WTC11 (cell line): ENCODE data around the gene STK32B. TPM values are rescaled to one million over a fixed set of nuclear protein-coding genes. Genes with fewer than 3 reads are reported as not detected.

ENCODE experiments used
- ATAC-seq: fragments of 200-7000 bp; cut with Tn5 transposase; 2 replicates; pipeline ENCODE4 v1.10.0; 2021; ENCODE audit warnings: mild to moderate bottlenecking, moderate library complexity
- CTCF ChIA-PET: fragments of 300-600 bp; sonication (Branson Sonifier 250); formaldehyde crosslinking; loops from one replicate; lab custom pipeline; 2021; ENCODE audit warnings: antibody characterized with exemption; lab: Charles Lee
- POLR2A ChIA-PET: fragments of 350-600 bp; sonication (Branson Sonifier 250); formaldehyde crosslinking; loops from one replicate; lab custom pipeline; 2021; ENCODE audit warnings: antibody characterized with exemption; lab: Charles Lee
- DNase-seq: peaks from one replicate; pipeline ENCODE4 v3.0.0; 2021; ENCODE audit warnings: low spot score
- H3K27ac Mint-ChIP-seq: 2 replicates; pipeline ENCODE4 v1.8.0; 2021; ENCODE audit warnings: mixed read lengths
- H3K27me3 Mint-ChIP-seq: 2 replicates; pipeline ENCODE4 v1.8.0; 2021; ENCODE audit warnings: low read depth, mild to moderate bottlenecking, moderate library complexity, mixed read lengths
- H3K36me3 Mint-ChIP-seq: 2 replicates; pipeline ENCODE4 v1.8.0; 2021; ENCODE audit warnings: mixed read lengths
- H3K4me1 Mint-ChIP-seq: 2 replicates; pipeline ENCODE4 v1.8.0; 2022; ENCODE audit warnings: mixed read lengths
- H3K4me3 Mint-ChIP-seq: 2 replicates; pipeline ENCODE4 v1.8.0; 2021; ENCODE audit warnings: mild to moderate bottlenecking, moderate library complexity, mixed read lengths
- H3K9me3 Mint-ChIP-seq: 2 replicates; pipeline ENCODE4 v1.8.0; 2021; ENCODE audit warnings: mixed read lengths
- CREM ChIP-seq: sonication (generic); formaldehyde crosslinking; IDR thresholded peaks from 2 replicates; pipeline ENCODE4 v1.8.1; 2022; ENCODE audit warnings: mild to moderate bottlenecking, missing genetic modification reagents, moderate library complexity
- FOXJ3 ChIP-seq: sonication (generic); formaldehyde crosslinking; IDR thresholded peaks from 2 replicates; pipeline ENCODE4 v1.9.0; 2021; ENCODE audit warnings: missing genetic modification reagents, mild to moderate bottlenecking, borderline replicate concordance
- JAZF1 ChIP-seq: fragments of 250-450 bp; sonication (Bioruptor Pico); IDR thresholded peaks from 2 replicates; pipeline ENCODE4 v1.9.0; 2021; ENCODE audit warnings: moderate library complexity, mild to moderate bottlenecking, inconsistent platforms
- JUN ChIP-seq: sonication (generic); formaldehyde crosslinking; IDR thresholded peaks from 2 replicates; pipeline ENCODE4 v1.8.0; 2023; ENCODE audit warnings: mild to moderate bottlenecking, missing genetic modification reagents
- KAT7 ChIP-seq: sonication (generic); formaldehyde crosslinking; IDR thresholded peaks from 2 replicates; pipeline ENCODE4 v1.8.1; 2023; ENCODE audit warnings: missing genetic modification reagents, mild to moderate bottlenecking, borderline replicate concordance
- NFATC4 ChIP-seq: fragments of 250-450 bp; sonication (Bioruptor Pico); IDR thresholded peaks from 2 replicates; pipeline ENCODE4 v1.9.0; 2021; ENCODE audit warnings: mild to moderate bottlenecking
- TCF7 ChIP-seq: sonication (generic); formaldehyde crosslinking; IDR thresholded peaks from 2 replicates; pipeline ENCODE4 v1.8.0; 2022; ENCODE audit warnings: mild to moderate bottlenecking, low read depth, missing genetic modification reagents, moderate library complexity
- TP53 ChIP-seq: sonication (generic); formaldehyde crosslinking; IDR thresholded peaks from 2 replicates; pipeline ENCODE4 v1.8.1; 2023; ENCODE audit warnings: mild to moderate bottlenecking, missing genetic modification reagents
- ZNF138 ChIP-seq: sonication (generic); formaldehyde crosslinking; conservative IDR thresholded peaks from 2 replicates; pipeline ENCODE4 v1.8.1; 2022; ENCODE audit warnings: mild to moderate bottlenecking, moderate library complexity, missing genetic modification reagents
- ZNF263 ChIP-seq: sonication (generic); formaldehyde crosslinking; IDR thresholded peaks from 2 replicates; pipeline ENCODE4 v1.8.1; 2022; ENCODE audit warnings: low read depth, mild to moderate bottlenecking, moderate library complexity, missing genetic modification reagents
- ZNF671 ChIP-seq: fragments of 250-450 bp; sonication (Bioruptor Pico); IDR thresholded peaks from 2 replicates; pipeline ENCODE4 v1.8.0; 2021; ENCODE audit warnings: mild to moderate bottlenecking
- total RNA-seq: library from RNA; stranded (reverse); gene quantifications from 3 replicates; pipeline ENCODE4 v1.2.3, GENCODE V29; 2021
- TF ChIP-seq, protein P1 (sequence below): fragments of 250-450 bp; sonication (Bioruptor Pico); IDR thresholded peaks from 2 replicates; pipeline ENCODE4 v1.8.0; 2021; ENCODE audit warnings: mild to moderate bottlenecking
- TF ChIP-seq, protein P2 (sequence below): fragments of 250-450 bp; sonication (Bioruptor Pico); IDR thresholded peaks from 2 replicates; pipeline ENCODE4 v1.9.0; 2021; ENCODE audit warnings: moderate library complexity, mild to moderate bottlenecking, inconsistent platforms, borderline replicate concordance
- TF ChIP-seq, protein P3 (sequence below): sonication (generic); formaldehyde crosslinking; conservative IDR thresholded peaks from 2 replicates; pipeline ENCODE4 v1.8.1; 2022; ENCODE audit warnings: mild to moderate bottlenecking, missing genetic modification reagents
- TF ChIP-seq, protein P4 (sequence below): fragments of 200-600 bp; IDR thresholded peaks from 2 replicates; pipeline ENCODE4 v1.8.0; 2022; ENCODE audit warnings: antibody characterized with exemption
- TF ChIP-seq, protein P5 (sequence below): sonication (generic); formaldehyde crosslinking; IDR thresholded peaks from 2 replicates; pipeline ENCODE4 v1.8.0; 2023; ENCODE audit warnings: missing genetic modification reagents, mild to moderate bottlenecking, borderline replicate concordance
- TF ChIP-seq, protein P6 (sequence below): sonication (generic); formaldehyde crosslinking; IDR thresholded peaks from 2 replicates; pipeline ENCODE4 v1.8.1; 2023; ENCODE audit warnings: mild to moderate bottlenecking, missing genetic modification reagents
- TF ChIP-seq, protein P7 (sequence below): sonication (generic); formaldehyde crosslinking; IDR thresholded peaks from 2 replicates; pipeline ENCODE4 v1.8.0; 2022; ENCODE audit warnings: mild to moderate bottlenecking, missing genetic modification reagents
- TF ChIP-seq, protein P8 (sequence below): fragments of 250-450 bp; sonication (Bioruptor Pico); IDR thresholded peaks from 2 replicates; pipeline ENCODE4 v1.9.0; 2021; ENCODE audit warnings: mild to moderate bottlenecking, borderline replicate concordance

The STK32B gene
- total RNA-seq, 1 experiment from 2014 or later: 1.9 TPM

DNA sequence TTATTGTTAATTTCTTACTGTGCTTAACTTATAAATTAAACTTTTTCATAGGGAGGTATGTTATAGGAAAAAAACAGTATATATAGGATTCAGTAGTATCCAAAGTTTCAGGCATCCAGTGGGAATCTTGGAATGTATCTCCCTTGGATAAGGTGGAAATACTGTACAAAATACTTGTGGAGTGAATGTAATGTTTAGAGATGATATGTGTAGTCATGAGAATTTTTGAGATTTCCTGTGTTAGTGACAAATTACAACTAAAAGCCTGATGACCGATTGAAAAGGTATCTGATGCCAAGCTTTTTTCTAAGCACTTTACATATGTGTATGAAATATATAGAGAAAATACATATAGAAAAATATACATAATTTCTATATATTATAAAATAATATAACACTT, 69.2 kb downstream of the STK32B start:
- Mint-ChIP-seq H3K4me3 (no peak overlapping the region), H3K4me1 (no peaks in the 10 kb centered on the region), H3K27ac (no peak overlapping the region), H3K36me3 (no peaks in the 10 kb centered on the region), H3K27me3 (peaks cover 5% of the 10 kb centered on the region; the same call in 1 of the 2 replicates), H3K9me3 (no peaks in the 10 kb centered on the region)
- POLR2A ChIA-PET: no interaction called here
- CTCF ChIA-PET: no interaction called here
- ATAC-seq: no peak
- no peak for DNase-seq
- no peak for TF ChIP-seq FOXJ3 (CRISPR knock-in tag)
- no peak for TF ChIP-seq JAZF1 (CRISPR knock-in tag)
- TF ChIP-seq, protein P1, sequence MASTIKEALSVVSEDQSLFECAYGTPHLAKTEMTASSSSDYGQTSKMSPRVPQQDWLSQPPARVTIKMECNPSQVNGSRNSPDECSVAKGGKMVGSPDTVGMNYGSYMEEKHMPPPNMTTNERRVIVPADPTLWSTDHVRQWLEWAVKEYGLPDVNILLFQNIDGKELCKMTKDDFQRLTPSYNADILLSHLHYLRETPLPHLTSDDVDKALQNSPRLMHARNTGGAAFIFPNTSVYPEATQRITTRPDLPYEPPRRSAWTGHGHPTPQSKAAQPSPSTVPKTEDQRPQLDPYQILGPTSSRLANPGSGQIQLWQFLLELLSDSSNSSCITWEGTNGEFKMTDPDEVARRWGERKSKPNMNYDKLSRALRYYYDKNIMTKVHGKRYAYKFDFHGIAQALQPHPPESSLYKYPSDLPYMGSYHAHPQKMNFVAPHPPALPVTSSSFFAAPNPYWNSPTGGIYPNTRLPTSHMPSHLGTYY: no peak
- TF ChIP-seq, protein P2, sequence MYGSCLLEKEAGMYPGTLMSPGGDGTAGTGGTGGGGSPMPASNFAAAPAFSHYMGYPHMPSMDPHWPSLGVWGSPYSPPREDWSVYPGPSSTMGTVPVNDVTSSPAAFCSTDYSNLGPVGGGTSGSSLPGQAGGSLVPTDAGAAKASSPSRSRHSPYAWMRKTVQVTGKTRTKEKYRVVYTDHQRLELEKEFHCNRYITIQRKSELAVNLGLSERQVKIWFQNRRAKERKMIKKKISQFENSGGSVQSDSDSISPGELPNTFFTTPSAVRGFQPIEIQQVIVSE (CRISPR knock-in tag): no peak
- TF ChIP-seq, protein P3, sequence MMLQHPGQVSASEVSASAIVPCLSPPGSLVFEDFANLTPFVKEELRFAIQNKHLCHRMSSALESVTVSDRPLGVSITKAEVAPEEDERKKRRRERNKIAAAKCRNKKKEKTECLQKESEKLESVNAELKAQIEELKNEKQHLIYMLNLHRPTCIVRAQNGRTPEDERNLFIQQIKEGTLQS (CRISPR knock-in tag): no peak
- TF ChIP-seq JUN (CRISPR knock-in tag): no peak
- TF ChIP-seq, protein P4, sequence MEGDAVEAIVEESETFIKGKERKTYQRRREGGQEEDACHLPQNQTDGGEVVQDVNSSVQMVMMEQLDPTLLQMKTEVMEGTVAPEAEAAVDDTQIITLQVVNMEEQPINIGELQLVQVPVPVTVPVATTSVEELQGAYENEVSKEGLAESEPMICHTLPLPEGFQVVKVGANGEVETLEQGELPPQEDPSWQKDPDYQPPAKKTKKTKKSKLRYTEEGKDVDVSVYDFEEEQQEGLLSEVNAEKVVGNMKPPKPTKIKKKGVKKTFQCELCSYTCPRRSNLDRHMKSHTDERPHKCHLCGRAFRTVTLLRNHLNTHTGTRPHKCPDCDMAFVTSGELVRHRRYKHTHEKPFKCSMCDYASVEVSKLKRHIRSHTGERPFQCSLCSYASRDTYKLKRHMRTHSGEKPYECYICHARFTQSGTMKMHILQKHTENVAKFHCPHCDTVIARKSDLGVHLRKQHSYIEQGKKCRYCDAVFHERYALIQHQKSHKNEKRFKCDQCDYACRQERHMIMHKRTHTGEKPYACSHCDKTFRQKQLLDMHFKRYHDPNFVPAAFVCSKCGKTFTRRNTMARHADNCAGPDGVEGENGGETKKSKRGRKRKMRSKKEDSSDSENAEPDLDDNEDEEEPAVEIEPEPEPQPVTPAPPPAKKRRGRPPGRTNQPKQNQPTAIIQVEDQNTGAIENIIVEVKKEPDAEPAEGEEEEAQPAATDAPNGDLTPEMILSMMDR: no peak
- TF ChIP-seq ZNF671: no peak
- TF ChIP-seq, protein P5, sequence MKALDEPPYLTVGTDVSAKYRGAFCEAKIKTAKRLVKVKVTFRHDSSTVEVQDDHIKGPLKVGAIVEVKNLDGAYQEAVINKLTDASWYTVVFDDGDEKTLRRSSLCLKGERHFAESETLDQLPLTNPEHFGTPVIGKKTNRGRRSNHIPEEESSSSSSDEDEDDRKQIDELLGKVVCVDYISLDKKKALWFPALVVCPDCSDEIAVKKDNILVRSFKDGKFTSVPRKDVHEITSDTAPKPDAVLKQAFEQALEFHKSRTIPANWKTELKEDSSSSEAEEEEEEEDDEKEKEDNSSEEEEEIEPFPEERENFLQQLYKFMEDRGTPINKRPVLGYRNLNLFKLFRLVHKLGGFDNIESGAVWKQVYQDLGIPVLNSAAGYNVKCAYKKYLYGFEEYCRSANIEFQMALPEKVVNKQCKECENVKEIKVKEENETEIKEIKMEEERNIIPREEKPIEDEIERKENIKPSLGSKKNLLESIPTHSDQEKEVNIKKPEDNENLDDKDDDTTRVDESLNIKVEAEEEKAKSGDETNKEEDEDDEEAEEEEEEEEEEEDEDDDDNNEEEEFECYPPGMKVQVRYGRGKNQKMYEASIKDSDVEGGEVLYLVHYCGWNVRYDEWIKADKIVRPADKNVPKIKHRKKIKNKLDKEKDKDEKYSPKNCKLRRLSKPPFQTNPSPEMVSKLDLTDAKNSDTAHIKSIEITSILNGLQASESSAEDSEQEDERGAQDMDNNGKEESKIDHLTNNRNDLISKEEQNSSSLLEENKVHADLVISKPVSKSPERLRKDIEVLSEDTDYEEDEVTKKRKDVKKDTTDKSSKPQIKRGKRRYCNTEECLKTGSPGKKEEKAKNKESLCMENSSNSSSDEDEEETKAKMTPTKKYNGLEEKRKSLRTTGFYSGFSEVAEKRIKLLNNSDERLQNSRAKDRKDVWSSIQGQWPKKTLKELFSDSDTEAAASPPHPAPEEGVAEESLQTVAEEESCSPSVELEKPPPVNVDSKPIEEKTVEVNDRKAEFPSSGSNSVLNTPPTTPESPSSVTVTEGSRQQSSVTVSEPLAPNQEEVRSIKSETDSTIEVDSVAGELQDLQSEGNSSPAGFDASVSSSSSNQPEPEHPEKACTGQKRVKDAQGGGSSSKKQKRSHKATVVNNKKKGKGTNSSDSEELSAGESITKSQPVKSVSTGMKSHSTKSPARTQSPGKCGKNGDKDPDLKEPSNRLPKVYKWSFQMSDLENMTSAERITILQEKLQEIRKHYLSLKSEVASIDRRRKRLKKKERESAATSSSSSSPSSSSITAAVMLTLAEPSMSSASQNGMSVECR: no peak
- no peak for TF ChIP-seq ZNF138 (CRISPR knock-in tag)
- TF ChIP-seq, protein P6, sequence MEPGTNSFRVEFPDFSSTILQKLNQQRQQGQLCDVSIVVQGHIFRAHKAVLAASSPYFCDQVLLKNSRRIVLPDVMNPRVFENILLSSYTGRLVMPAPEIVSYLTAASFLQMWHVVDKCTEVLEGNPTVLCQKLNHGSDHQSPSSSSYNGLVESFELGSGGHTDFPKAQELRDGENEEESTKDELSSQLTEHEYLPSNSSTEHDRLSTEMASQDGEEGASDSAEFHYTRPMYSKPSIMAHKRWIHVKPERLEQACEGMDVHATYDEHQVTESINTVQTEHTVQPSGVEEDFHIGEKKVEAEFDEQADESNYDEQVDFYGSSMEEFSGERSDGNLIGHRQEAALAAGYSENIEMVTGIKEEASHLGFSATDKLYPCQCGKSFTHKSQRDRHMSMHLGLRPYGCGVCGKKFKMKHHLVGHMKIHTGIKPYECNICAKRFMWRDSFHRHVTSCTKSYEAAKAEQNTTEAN (CRISPR knock-in tag): no peak
- TF ChIP-seq, protein P7, sequence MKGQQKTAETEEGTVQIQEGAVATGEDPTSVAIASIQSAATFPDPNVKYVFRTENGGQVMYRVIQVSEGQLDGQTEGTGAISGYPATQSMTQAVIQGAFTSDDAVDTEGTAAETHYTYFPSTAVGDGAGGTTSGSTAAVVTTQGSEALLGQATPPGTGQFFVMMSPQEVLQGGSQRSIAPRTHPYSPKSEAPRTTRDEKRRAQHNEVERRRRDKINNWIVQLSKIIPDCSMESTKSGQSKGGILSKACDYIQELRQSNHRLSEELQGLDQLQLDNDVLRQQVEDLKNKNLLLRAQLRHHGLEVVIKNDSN: no peak
- no peak for TF ChIP-seq NFATC4 (CRISPR knock-in tag)
- no peak for TF ChIP-seq TCF7
- TF ChIP-seq TP53 (CRISPR knock-in tag): no peak
- TF ChIP-seq, protein P8, sequence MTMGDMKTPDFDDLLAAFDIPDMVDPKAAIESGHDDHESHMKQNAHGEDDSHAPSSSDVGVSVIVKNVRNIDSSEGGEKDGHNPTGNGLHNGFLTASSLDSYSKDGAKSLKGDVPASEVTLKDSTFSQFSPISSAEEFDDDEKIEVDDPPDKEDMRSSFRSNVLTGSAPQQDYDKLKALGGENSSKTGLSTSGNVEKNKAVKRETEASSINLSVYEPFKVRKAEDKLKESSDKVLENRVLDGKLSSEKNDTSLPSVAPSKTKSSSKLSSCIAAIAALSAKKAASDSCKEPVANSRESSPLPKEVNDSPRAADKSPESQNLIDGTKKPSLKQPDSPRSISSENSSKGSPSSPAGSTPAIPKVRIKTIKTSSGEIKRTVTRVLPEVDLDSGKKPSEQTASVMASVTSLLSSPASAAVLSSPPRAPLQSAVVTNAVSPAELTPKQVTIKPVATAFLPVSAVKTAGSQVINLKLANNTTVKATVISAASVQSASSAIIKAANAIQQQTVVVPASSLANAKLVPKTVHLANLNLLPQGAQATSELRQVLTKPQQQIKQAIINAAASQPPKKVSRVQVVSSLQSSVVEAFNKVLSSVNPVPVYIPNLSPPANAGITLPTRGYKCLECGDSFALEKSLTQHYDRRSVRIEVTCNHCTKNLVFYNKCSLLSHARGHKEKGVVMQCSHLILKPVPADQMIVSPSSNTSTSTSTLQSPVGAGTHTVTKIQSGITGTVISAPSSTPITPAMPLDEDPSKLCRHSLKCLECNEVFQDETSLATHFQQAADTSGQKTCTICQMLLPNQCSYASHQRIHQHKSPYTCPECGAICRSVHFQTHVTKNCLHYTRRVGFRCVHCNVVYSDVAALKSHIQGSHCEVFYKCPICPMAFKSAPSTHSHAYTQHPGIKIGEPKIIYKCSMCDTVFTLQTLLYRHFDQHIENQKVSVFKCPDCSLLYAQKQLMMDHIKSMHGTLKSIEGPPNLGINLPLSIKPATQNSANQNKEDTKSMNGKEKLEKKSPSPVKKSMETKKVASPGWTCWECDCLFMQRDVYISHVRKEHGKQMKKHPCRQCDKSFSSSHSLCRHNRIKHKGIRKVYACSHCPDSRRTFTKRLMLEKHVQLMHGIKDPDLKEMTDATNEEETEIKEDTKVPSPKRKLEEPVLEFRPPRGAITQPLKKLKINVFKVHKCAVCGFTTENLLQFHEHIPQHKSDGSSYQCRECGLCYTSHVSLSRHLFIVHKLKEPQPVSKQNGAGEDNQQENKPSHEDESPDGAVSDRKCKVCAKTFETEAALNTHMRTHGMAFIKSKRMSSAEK (CRISPR knock-in tag): no peak
- TF ChIP-seq ZNF263 (CRISPR knock-in tag): no peak
- TF ChIP-seq CREM (CRISPR knock-in tag): no peak
- no peak for TF ChIP-seq KAT7 (CRISPR knock-in tag)
